Uterus (tissue), 4 donors: ENCODE results near the gene RIOK2. TPM values are rescaled to one million over a fixed set of nuclear protein-coding genes. Genes with fewer than 3 reads are reported as not detected.

Experiments
- DNase-seq, 2 donors: peaks; one replicate each; pipeline ENCODE4 v3.0.0-alpha.2; 2019 to 2020
- H3K27ac ChIP-seq, 2 donors: fragments of 200-600 bp; sonication (generic); 1 replicate in 1 of 2; 2 replicates in 1 of 2; pipeline ENCODE4 v1.5.1; 2016 to 2018
- H3K27me3 ChIP-seq, 2 donors: fragments of 200-600 bp; sonication (generic); one replicate each; pipeline ENCODE4 v1.5.1; 2018 to 2019; ENCODE audit warnings: control low read depth in 1 of 2
- H3K36me3 ChIP-seq, 2 donors: fragments of 200-600 bp; sonication (generic); one replicate each; pipeline ENCODE4 v1.5.1; 2019; ENCODE audit warnings: control low read depth in 1 of 2
- H3K4me1 ChIP-seq, 2 donors: fragments of 200-600 bp; sonication (generic); one replicate each; pipeline ENCODE4 v1.5.1; 2018 to 2019; ENCODE audit warnings: control low read depth in 1 of 2
- H3K4me3 ChIP-seq, 2 donors: fragments of 200-600 bp; sonication (generic); 1 replicate in 1 of 2; 2 replicates in 1 of 2; pipeline ENCODE4 v1.5.1; 2018 to 2019; ENCODE audit warnings: mild to moderate bottlenecking in 1 of 2
- H3K9me3 ChIP-seq, 2 donors: fragments of 200-600 bp; sonication (generic); one replicate each; pipeline ENCODE4 v1.5.1; 2019; ENCODE audit warnings: control low read depth in 1 of 2
- POLR2A ChIP-seq, 2 donors: fragments of 450-650 bp; IDR thresholded peaks; one replicate each; pipeline ENCODE4 v1.6.1; 2016; ENCODE audit warnings: antibody characterized with exemption in 2 of 2, mild to moderate bottlenecking in 1 of 2, moderate library complexity in 1 of 2
- intact Hi-C: fragments of 100-400 bp; cut with DNase I; formaldehyde crosslinking; loops from one replicate; pipeline ENCODE4 v1.15.1; 2023; ENCODE audit warnings: low total_unique reads
- total RNA-seq, 4 donors: library from RNA; depleted of rRNA in 3 of 4; stranded (reverse); fragments of >200 nt in 3 of 4; gene quantifications; one replicate each; pipeline versions ENCODE4 v1.1.0 to v1.2.4, GENCODE V29; 2014 to 2023
- TF ChIP-seq, protein P1 (sequence below), 4 experiments: fragments of 200-600 bp in 2 of 4; fragments of 450-650 bp in 2 of 4; sonication (generic) in 2 of 4; IDR thresholded peaks; one replicate each; pipeline ENCODE4 v1.5.1; 2016 to 2019; ENCODE audit warnings: antibody characterized with exemption in 4 of 4, mild to moderate bottlenecking in 2 of 4, moderate library complexity in 1 of 4
- donor health status: DM: yes; HTN: yes; CAD: no.

The RIOK2 gene
- total RNA-seq, 4 donors from 2014 or later: 7.7 to 51.9 (median 16.9) TPM

- TF ChIP-seq POLR2A (IDR thresholded peaks at IDR 0.05): no peak
- TF ChIP-seq, protein P1, sequence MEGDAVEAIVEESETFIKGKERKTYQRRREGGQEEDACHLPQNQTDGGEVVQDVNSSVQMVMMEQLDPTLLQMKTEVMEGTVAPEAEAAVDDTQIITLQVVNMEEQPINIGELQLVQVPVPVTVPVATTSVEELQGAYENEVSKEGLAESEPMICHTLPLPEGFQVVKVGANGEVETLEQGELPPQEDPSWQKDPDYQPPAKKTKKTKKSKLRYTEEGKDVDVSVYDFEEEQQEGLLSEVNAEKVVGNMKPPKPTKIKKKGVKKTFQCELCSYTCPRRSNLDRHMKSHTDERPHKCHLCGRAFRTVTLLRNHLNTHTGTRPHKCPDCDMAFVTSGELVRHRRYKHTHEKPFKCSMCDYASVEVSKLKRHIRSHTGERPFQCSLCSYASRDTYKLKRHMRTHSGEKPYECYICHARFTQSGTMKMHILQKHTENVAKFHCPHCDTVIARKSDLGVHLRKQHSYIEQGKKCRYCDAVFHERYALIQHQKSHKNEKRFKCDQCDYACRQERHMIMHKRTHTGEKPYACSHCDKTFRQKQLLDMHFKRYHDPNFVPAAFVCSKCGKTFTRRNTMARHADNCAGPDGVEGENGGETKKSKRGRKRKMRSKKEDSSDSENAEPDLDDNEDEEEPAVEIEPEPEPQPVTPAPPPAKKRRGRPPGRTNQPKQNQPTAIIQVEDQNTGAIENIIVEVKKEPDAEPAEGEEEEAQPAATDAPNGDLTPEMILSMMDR (IDR thresholded peaks at IDR 0.05): no peak
- H3K27me3 ChIP-seq: no peaks in the 10 kb centered on the region
- no peaks in the 10 kb centered on the region for H3K4me1 ChIP-seq
- no peak overlapping the region for H3K4me3 ChIP-seq
- no peak overlapping the region for H3K27ac ChIP-seq
- no peaks in the 10 kb centered on the region for H3K9me3 ChIP-seq
- no peaks in the 10 kb centered on the region for H3K36me3 ChIP-seq
- intact Hi-C loops: no loop called here
- no peak for DNase-seq
Observed at GRCh38 chr5:97120195-97120594, 62.9 kb downstream of the RIOK2 start.

DNA sequence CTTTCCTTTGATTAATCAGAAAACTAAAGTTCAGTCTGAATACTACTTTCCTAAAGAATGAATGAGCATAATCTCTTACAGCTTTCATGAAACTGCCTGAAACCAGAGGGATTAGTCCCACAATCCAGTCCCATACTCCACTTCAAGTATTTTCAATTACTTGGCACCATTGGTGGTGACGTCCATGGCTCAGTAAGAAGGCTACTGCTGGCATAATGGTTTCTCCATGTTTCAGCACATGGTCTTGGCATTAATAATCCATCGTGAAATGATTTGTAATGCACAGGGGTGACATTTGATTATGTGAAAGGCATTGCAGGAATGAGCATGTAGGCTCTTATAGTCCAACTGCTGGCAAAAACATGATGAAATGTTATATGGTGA, 64.0 kb downstream of the RIOK2 start:
- Histone ChIP-seq H3K27ac (no peak overlapping the region), H3K4me1 (no peaks in the 10 kb centered on the region), H3K4me3 (no peak overlapping the region), H3K9me3 (no peaks in the 10 kb centered on the region), H3K36me3 (no peaks in the 10 kb centered on the region), H3K27me3 (no peaks in the 10 kb centered on the region)
- TF ChIP-seq, protein P1 (IDR thresholded peaks at IDR 0.05): no peak
- TF ChIP-seq POLR2A (IDR thresholded peaks at IDR 0.05): no peak
- intact Hi-C loops: no loop called here
- no peak for DNase-seq

DNA sequence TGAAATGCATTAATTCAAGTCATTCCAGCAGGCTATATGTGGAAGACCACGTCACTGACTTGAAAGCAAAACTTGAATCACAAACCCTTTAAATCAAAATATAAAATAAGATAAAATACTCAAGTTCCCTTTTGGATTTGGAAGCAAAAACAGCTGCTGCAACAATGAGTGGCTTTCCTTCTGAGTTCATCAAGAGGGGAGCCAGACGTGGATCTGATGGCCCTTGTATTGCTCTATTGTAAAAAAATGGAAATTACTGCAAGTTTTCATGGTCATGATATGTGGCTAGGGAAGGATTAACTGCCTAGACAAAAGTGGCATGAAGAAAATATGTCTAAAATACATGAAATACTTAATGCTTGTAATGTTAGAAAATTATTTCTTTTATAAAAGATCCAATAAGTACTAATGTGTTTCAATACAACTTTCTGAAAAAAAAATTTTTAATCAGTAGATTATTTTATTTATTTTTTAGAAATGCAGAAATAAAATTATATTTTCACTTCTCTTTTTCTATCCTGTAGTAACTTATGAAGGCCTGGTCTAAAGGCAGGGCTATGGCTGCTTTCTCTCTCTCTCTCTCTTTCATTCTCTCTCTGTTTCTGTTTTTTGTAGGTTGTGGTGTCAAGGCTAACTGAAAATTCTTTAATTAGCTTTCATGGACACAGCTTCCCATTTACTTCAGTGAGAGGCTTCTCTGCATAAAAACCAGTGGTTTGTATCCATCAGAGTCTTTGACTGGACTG, 64.6 kb downstream of the RIOK2 start:
- Histone ChIP-seq H3K9me3 (no peaks in the 10 kb centered on the region), H3K4me3 (no peak overlapping the region), H3K36me3 (no peaks in the 10 kb centered on the region), H3K4me1 (no peaks in the 10 kb centered on the region), H3K27ac (no peak overlapping the region), H3K27me3 (no peaks in the 10 kb centered on the region)
- DNase-seq: no peak
- no peak for TF ChIP-seq POLR2A (IDR thresholded peaks at IDR 0.05)
- TF ChIP-seq, protein P1 (IDR thresholded peaks at IDR 0.05): no peak
- intact Hi-C loops: no loop called here

DNA sequence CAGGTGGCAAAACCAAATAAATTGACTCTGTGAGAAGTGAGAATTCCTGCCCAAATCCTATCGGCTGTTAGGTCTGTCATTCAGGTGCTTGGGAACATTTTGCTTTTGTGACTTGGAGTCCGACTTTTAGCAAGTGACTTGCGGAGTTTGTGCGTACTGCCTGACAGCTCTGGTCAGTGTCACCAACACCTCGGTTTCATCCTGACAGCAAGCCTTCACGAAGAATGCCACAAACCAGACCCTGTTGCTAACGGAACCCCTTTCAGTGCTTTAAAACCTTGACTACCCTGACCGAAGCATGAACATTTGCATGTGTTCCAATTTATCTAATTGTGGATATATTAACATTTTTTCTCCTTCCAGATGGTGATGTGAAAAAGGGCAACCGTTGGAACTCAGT, 67.1 kb downstream of the RIOK2 start:
- H3K4me1 ChIP-seq: no peaks in the 10 kb centered on the region
- no peak for DNase-seq

GRCh38 chr5:97112230-97112629, 70.8 kb downstream of the RIOK2 start:
- intact Hi-C loops: no loop called here
- H3K4me1 ChIP-seq: no peaks in the 10 kb centered on the region
- no peak for DNase-seq
- H3K36me3 ChIP-seq: no peaks in the 10 kb centered on the region
- no peaks in the 10 kb centered on the region for H3K27me3 ChIP-seq
- no peak overlapping the region for H3K4me3 ChIP-seq
- TF ChIP-seq, protein P1 (IDR thresholded peaks at IDR 0.05): no peak
- no peak for TF ChIP-seq POLR2A (IDR thresholded peaks at IDR 0.05)
- no peak overlapping the region for H3K27ac ChIP-seq
- H3K9me3 ChIP-seq: no peaks in the 10 kb centered on the region

More for the DNA sequence above, 67.1 kb downstream of the RIOK2 start:
- Histone ChIP-seq H3K27ac (no peak overlapping the region), H3K9me3 (no peaks in the 10 kb centered on the region), H3K36me3 (no peaks in the 10 kb centered on the region), H3K4me3 (no peak overlapping the region), H3K27me3 (no peaks in the 10 kb centered on the region)
- TF ChIP-seq, protein P1 (IDR thresholded peaks at IDR 0.05): no peak
- TF ChIP-seq POLR2A (IDR thresholded peaks at IDR 0.05): no peak
- intact Hi-C loops: no loop called here
